Esophagus squamous epithelium (tissue), 4 donors: ENCODE measurements around the gene DNAJC24.

Experiments
- POLR2A ChIP-seq, 4 donors: fragments of 450-650 bp; IDR thresholded peaks; one replicate each; pipeline ENCODE4 v1.6.1; 2017; ENCODE audit warnings: antibody characterized with exemption in 4 of 4, mild to moderate bottlenecking in 4 of 4, moderate library complexity in 3 of 4
- TF ChIP-seq, protein P1 (sequence below), 6 experiments: fragments of 450-650 bp in 4 of 6; fragments of 200-600 bp in 2 of 6; sonication (generic) in 2 of 6; IDR thresholded peaks; one replicate each; pipeline ENCODE4 v1.5.1; 2016 to 2019; ENCODE audit warnings: antibody characterized with exemption in 6 of 6, mild to moderate bottlenecking in 4 of 6, moderate library complexity in 4 of 6

DNA sequence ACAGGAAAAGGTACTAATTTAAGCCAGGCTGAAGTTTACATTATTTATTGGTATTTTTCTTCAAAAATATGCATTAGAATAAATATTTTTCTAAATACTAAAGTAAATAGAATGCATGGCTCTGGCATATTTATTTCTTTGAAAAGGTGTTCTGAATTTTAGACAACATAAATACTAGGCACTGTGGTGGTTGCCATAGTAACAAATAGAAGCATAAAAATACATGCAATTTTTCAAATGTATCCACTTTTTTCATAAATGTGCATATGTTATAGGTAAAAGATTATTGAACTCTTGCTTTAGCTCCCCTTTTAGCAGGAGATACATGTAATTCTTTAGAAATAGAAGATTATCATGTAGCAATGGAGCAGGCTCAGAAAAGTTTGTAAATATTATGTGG lies 18.5 kb upstream of the DNAJC24 start:
- TF ChIP-seq, protein P1, sequence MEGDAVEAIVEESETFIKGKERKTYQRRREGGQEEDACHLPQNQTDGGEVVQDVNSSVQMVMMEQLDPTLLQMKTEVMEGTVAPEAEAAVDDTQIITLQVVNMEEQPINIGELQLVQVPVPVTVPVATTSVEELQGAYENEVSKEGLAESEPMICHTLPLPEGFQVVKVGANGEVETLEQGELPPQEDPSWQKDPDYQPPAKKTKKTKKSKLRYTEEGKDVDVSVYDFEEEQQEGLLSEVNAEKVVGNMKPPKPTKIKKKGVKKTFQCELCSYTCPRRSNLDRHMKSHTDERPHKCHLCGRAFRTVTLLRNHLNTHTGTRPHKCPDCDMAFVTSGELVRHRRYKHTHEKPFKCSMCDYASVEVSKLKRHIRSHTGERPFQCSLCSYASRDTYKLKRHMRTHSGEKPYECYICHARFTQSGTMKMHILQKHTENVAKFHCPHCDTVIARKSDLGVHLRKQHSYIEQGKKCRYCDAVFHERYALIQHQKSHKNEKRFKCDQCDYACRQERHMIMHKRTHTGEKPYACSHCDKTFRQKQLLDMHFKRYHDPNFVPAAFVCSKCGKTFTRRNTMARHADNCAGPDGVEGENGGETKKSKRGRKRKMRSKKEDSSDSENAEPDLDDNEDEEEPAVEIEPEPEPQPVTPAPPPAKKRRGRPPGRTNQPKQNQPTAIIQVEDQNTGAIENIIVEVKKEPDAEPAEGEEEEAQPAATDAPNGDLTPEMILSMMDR (IDR thresholded peaks at IDR 0.05), result no peak
- no peak for TF ChIP-seq POLR2A (IDR thresholded peaks at IDR 0.05)
